Stimulated activated CD8-positive, alpha-beta memory T cell treated with anti-CD3 and anti-CD28 coated beads, Interleukin-2, amount 100 ng/mL, for 48 hours (primary cell): ENCODE data around the gene KSR1.
"Not testable (repeated sequence)": the region's sequence is repeated elsewhere in the genome, so short reads cannot be mapped to it uniquely, and the experiment has no call there.

ENCODE experiments used
- DNase-seq, 2 donors: peaks; one replicate each; pipeline ENCODE4 v3.0.0-alpha.2; 2020; ENCODE audit warnings: low read depth in 2 of 2

KSR1 gene

GRCh38 chr17:27426471-27426870 is 29.8 kb upstream of the KSR1 start:
- not testable (repeated sequence) for DNase-seq

- DNase-seq = not testable (repeated sequence)
Observed at GRCh38 chr17:27427166-27427862, 28.9 kb upstream of the KSR1 start.

- no peak for DNase-seq
Observed at GRCh38 chr17:27428781-27429505, 27.3 kb upstream of the KSR1 start.

- no peak for DNase-seq
Observed at GRCh38 chr17:27429666-27430382, 26.4 kb upstream of the KSR1 start.

GRCh38 chr17:27430383-27430840 is 25.8 kb upstream of the KSR1 start:
- no peak for DNase-seq

- DNase-seq = no peak
Observed at GRCh38 chr17:27430882-27431491, 25.3 kb upstream of the KSR1 start.

- no peak for DNase-seq
Observed at GRCh38 chr17:27433521-27433920, 22.7 kb upstream of the KSR1 start.

GRCh38 chr17:27435431-27436070 is 20.7 kb upstream of the KSR1 start:
- not testable (repeated sequence) for DNase-seq

- no peak for DNase-seq
Observed at GRCh38 chr17:27438348-27438998, 17.8 kb upstream of the KSR1 start.

GRCh38 chr17:27439342-27439741 is 16.9 kb upstream of the KSR1 start:
- no peak for DNase-seq

GRCh38 chr17:27442702-27443101 is 13.5 kb upstream of the KSR1 start:
- no peak for DNase-seq

GRCh38 chr17:27443491-27443890 is 12.8 kb upstream of the KSR1 start:
- DNase-seq = no peak

GRCh38 chr17:27445971-27446370 is 10.3 kb upstream of the KSR1 start:
- DNase-seq = no peak

GRCh38 chr17:27446569-27447301 is 9.5 kb upstream of the KSR1 start:
- DNase-seq = no peak

- DNase-seq = not testable (repeated sequence)
Observed at GRCh38 chr17:27448534-27448933, 7.7 kb upstream of the KSR1 start.

- DNase-seq = no peak
Observed at GRCh38 chr17:27449541-27449940, 6.7 kb upstream of the KSR1 start.

- DNase-seq = no peak
Observed at GRCh38 chr17:27449988-27450387, 6.3 kb upstream of the KSR1 start.

GRCh38 chr17:27450416-27450815 is 5.8 kb upstream of the KSR1 start:
- no peak for DNase-seq

GRCh38 chr17:27451906-27452305 is 4.3 kb upstream of the KSR1 start:
- no peak for DNase-seq

- DNase-seq = no peak
Observed at GRCh38 chr17:27452828-27453227, 3.4 kb upstream of the KSR1 start.
